Spinal cord (tissue), 10 donors: ENCODE measurements around the gene ATP8A2. TPM values are rescaled to one million over a fixed set of nuclear protein-coding genes. Genes with fewer than 3 reads are reported as not detected.

Experiments
- DNase-seq, 6 donors: peaks; one replicate each; pipeline versions ENCODE4 v3.0.0 to v3.0.0-alpha.2; 2013 to 2015; ENCODE audit warnings: low spot score in 6 of 6, low read depth in 4 of 6
- H3K27ac ChIP-seq: one replicate; pipeline ENCODE4 v1.5.1; 2013; ENCODE audit warnings: low read depth, low read length, control low read depth
- H3K27me3 ChIP-seq: one replicate; pipeline ENCODE4 v1.6.1; 2013; ENCODE audit warnings: low read length; ENCODE audit not compliant: control insufficient read depth, insufficient read depth
- H3K36me3 ChIP-seq: one replicate; pipeline ENCODE4 v1.6.1; 2013; ENCODE audit warnings: low read length; ENCODE audit not compliant: control insufficient read depth, insufficient read depth
- H3K4me1 ChIP-seq: one replicate; pipeline ENCODE4 v1.6.1; 2013; ENCODE audit warnings: low read length; ENCODE audit not compliant: control insufficient read depth, insufficient read depth
- H3K4me3 ChIP-seq: one replicate; pipeline ENCODE4 v1.5.1; 2013; ENCODE audit warnings: low read depth, low read length, control low read depth
- H3K9me3 ChIP-seq: one replicate; pipeline ENCODE4 v1.6.1; 2013; ENCODE audit warnings: low read length; ENCODE audit not compliant: control insufficient read depth, insufficient read depth
- WGBS: methylation state at CpG from one replicate; pipeline ENCODE4 v1.1.5; 2013; ENCODE audit warnings: missing lambda C conversion rate; ENCODE audit not compliant: insufficient coverage; 5-methylcytosine and 5-hydroxymethylcytosine counted together
- polyA plus RNA-seq, 2 donors: library from polyadenylated mRNA; unstranded; fragments of 120-200 nt; gene quantifications; one replicate each; pipeline ENCODE4 v1.2.1, GENCODE V29; 2013; ENCODE audit not compliant: insufficient read length in 2 of 2
- total RNA-seq, 2 donors: library from RNA; depleted of rRNA in 1 of 2; stranded (reverse); fragments of 120-200 nt in 1 of 2; fragments of >200 nt in 1 of 2; gene quantifications; one replicate each; pipeline versions ENCODE4 v1.2.3 to v1.2.4, GENCODE V29; 2013 to 2014
- donor health status: healthy.

ATP8A2 gene
- total and polyA plus RNA-seq, 4 donors: 14.9 to 59.0 (median 28.0) TPM

- Histone ChIP-seq H3K27me3 (no peaks in the 10 kb centered on the region), H3K9me3 (no peaks in the 10 kb centered on the region), H3K36me3 (no peaks in the 10 kb centered on the region), H3K27ac (no peak overlapping the region), H3K4me1 (no peaks in the 10 kb centered on the region), H3K4me3 (no peak overlapping the region)
- DNase-seq: no peak
- WGBS: no CpG with 5 or more reads among the region's 5 CpGs
These were observed 213.2 kb downstream of the ATP8A2 start for GRCh38 chr13:25585000-25585399.

- peak in 1 of 6 donors; percentile 26 for DNase-seq
- H3K36me3 ChIP-seq: no peaks in the 10 kb centered on the region
These were observed 215.7 kb downstream of the ATP8A2 start for GRCh38 chr13:25587326-25587980.

GRCh38 chr13:25588336-25589060, 216.7 kb downstream of the ATP8A2 start:
- Histone ChIP-seq H3K27ac (no peak overlapping the region), H3K4me3 (no peak overlapping the region), H3K4me1 (no peaks in the 10 kb centered on the region), H3K36me3 (no peaks in the 10 kb centered on the region), H3K9me3 (no peaks in the 10 kb centered on the region), H3K27me3 (no peaks in the 10 kb centered on the region)
- no peak for DNase-seq
- WGBS: 95% methylated on average over 10 of the region's 12 CpGs

More at GRCh38 chr13:25587326-25587980, 215.7 kb downstream of the ATP8A2 start:
- no CpG with 5 or more reads among the region's 1 CpG for whole genome bisulfite sequencing
- H3K27ac ChIP-seq: no peak overlapping the region
- no peaks in the 10 kb centered on the region for H3K9me3 ChIP-seq
- no peak overlapping the region for H3K4me3 ChIP-seq
- H3K27me3 ChIP-seq: no peaks in the 10 kb centered on the region
- no peaks in the 10 kb centered on the region for H3K4me1 ChIP-seq

- H3K27ac ChIP-seq: no peak overlapping the region
- no peaks in the 10 kb centered on the region for H3K9me3 ChIP-seq
- H3K27me3 ChIP-seq: no peaks in the 10 kb centered on the region
- no peaks in the 10 kb centered on the region for H3K4me1 ChIP-seq
- no CpG with 5 or more reads among the region's 2 CpGs for WGBS
- no peaks in the 10 kb centered on the region for H3K36me3 ChIP-seq
- no peak overlapping the region for H3K4me3 ChIP-seq
- DNase-seq: no peak
These were observed 226.6 kb downstream of the ATP8A2 start for GRCh38 chr13:25598421-25598820.

GRCh38 chr13:25602176-25602575, 230.4 kb downstream of the ATP8A2 start:
- Histone ChIP-seq H3K9me3 (no peaks in the 10 kb centered on the region), H3K27ac (no peak overlapping the region), H3K4me1 (no peaks in the 10 kb centered on the region), H3K36me3 (no peaks in the 10 kb centered on the region), H3K27me3 (no peaks in the 10 kb centered on the region), H3K4me3 (no peak overlapping the region)
- WGBS: 60% methylated on average over 2 of the region's 2 CpGs
- no peak for DNase-seq

GRCh38 chr13:25604106-25604505, 232.3 kb downstream of the ATP8A2 start:
- WGBS: 57% methylated on average over 1 of the region's 1 CpG
- Histone ChIP-seq H3K4me3 (no peak overlapping the region), H3K4me1 (no peaks in the 10 kb centered on the region), H3K36me3 (no peaks in the 10 kb centered on the region), H3K27me3 (no peaks in the 10 kb centered on the region), H3K9me3 (no peaks in the 10 kb centered on the region), H3K27ac (no peak overlapping the region)
- no peak for DNase-seq

GRCh38 chr13:25607096-25607495, 235.3 kb downstream of the ATP8A2 start:
- DNase-seq: no peak
- H3K9me3 ChIP-seq: no peaks in the 10 kb centered on the region
- no peaks in the 10 kb centered on the region for H3K4me1 ChIP-seq
- no peak overlapping the region for H3K4me3 ChIP-seq
- H3K27ac ChIP-seq: no peak overlapping the region
- 93% methylated on average over 2 of the region's 7 CpGs for WGBS
- H3K36me3 ChIP-seq: no peaks in the 10 kb centered on the region
- no peaks in the 10 kb centered on the region for H3K27me3 ChIP-seq

- Histone ChIP-seq H3K27me3 (no peaks in the 10 kb centered on the region), H3K9me3 (no peaks in the 10 kb centered on the region), H3K4me1 (no peaks in the 10 kb centered on the region), H3K27ac (no peak overlapping the region), H3K36me3 (no peaks in the 10 kb centered on the region), H3K4me3 (no peak overlapping the region)
- no peak for DNase-seq
- no CpG with 5 or more reads among the region's 2 CpGs for WGBS
These were observed 236.4 kb downstream of the ATP8A2 start for GRCh38 chr13:25608181-25608580.

GRCh38 chr13:25616674-25617073, 244.9 kb downstream of the ATP8A2 start:
- H3K27ac ChIP-seq: no peak overlapping the region
- H3K27me3 ChIP-seq: no peaks in the 10 kb centered on the region
- no peaks in the 10 kb centered on the region for H3K36me3 ChIP-seq
- no peaks in the 10 kb centered on the region for H3K4me1 ChIP-seq
- WGBS: no CpG with 5 or more reads among the region's 1 CpG
- no peaks in the 10 kb centered on the region for H3K9me3 ChIP-seq
- no peak for DNase-seq
- H3K4me3 ChIP-seq: no peak overlapping the region

- no peak for DNase-seq
- no peaks in the 10 kb centered on the region for H3K27me3 ChIP-seq
- no CpG with 5 or more reads among the region's 5 CpGs for WGBS
- no peaks in the 10 kb centered on the region for H3K4me1 ChIP-seq
- no peaks in the 10 kb centered on the region for H3K36me3 ChIP-seq
- no peaks in the 10 kb centered on the region for H3K9me3 ChIP-seq
- H3K4me3 ChIP-seq: no peak overlapping the region
- H3K27ac ChIP-seq: no peak overlapping the region
These were observed 248.1 kb downstream of the ATP8A2 start for GRCh38 chr13:25619897-25620296.
